Activated CD4-positive, CD25-positive, alpha-beta regulatory T cell treated with anti-CD3 and anti-CD28 coated beads, Interleukin-2, amount 50 U/mL, for 24 hours (primary cell): ENCODE results near the gene PRKAR2B.
"Not testable (repeated sequence)": the region's sequence is repeated elsewhere in the genome, so short reads cannot be mapped to it uniquely, and the experiment has no call there.

Experiments
- ATAC-seq, 2 donors: fragments of 150-1000 bp; cut with Tn5 transposase; one replicate each; pipeline ENCODE4 v1.10.0; 2021; ENCODE audit warnings: mild to moderate bottlenecking in 1 of 2, moderate library complexity in 1 of 2

Gene PRKAR2B

DNA sequence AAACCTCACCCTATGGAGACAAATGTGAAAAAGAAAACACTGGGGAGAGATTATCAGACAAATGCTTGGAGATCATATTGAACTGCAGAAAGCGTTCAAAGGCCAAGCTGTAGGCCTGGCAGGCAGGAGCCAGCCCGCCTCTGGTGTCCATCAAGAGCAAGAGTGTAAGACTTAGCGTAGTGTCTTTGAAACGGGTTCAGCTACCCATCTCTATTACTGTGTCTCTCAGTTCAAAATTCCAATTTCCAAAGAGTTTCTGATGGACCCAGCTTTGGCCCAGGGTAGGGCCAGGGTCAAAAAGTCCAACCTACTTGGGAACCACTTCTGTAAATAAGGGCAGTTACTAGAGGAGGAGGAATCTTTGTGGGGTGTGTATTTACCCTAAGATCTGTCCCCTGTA is 78.9 kb downstream of the PRKAR2B start:
- no peak for ATAC-seq

GRCh38 chr7:107125475-107125874 is 81.0 kb downstream of the PRKAR2B start:
- ATAC-seq, result no peak

DNA sequence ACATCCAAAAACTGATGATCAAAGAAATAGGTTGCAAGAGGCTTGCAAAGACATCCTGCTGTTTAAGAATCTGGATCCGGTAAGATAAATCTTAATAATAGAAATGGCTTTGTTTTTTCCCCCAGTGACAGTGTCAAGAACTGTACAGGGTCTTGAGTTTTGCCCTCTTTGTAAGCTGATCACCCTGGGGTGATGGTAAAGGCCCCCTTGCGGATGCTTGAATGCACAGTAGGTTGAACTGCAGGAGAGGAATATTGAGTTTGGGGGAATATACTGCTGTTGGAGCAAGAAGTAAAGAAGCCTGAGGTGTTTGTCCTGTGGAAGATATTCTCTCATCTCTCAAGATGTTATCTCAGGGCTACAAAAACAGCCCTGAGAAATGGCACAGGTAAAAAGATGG is 83.7 kb downstream of the PRKAR2B start:
- no peak for ATAC-seq

- no peak for ATAC-seq
These were observed 84.2 kb downstream of the PRKAR2B start for GRCh38 chr7:107128748-107129147.

- ATAC-seq, result no peak
These were observed 86.1 kb downstream of the PRKAR2B start for GRCh38 chr7:107130487-107131220.

DNA sequence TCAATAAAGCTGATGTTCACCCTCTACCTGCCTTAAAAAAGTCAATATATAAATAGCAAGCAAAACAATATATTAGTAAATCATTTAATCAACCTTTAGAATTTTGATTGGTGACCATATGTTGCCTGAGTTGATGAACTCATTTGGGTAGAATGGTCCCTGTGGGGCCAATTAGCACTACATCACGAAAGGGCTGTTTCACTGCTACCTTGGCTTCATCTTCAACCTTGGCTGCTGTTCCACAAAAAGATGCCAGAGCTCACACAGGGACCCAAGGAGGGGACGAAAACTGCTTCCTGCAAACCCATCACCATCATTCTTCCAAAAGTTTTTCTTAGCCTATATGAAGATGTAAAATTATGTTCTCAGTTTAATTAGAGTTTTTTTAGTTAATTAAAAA is 88.9 kb downstream of the PRKAR2B start:
- no peak for ATAC-seq

DNA sequence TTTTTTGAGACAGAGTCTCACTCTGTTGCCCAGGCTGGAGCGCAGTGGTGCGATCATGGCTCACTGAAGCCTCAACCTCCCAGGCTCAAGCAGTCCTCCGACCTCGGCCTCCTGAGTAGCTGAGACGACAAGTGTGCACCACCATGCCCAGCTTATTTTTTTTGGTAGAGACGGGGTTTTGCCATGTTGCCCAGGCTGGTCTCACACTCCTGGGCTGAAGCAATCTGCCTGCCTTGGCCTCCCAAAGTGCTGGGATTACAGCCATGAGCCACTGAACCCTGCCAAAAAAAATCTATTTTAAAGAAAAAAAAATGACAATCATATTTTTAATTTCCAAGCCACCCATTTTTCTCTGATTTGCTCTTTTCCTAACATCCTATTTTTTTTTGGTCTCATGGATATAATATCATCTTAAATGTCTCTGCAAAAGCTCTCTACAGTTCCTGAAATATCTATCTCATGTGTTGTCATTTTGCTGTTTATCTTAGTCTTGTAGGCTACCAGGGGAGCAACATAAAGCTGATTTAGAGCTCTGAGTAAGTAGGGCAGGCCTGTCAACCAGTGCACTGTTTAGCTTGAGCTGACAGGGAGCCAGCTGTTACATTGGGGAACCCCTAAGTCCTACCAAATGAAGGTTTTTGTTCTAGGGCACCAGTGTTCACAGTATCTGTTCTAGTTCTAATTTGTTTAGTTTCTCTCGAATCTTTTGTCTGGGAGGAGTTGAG is 94.4 kb downstream of the PRKAR2B start:
- ATAC-seq, result no peak

DNA sequence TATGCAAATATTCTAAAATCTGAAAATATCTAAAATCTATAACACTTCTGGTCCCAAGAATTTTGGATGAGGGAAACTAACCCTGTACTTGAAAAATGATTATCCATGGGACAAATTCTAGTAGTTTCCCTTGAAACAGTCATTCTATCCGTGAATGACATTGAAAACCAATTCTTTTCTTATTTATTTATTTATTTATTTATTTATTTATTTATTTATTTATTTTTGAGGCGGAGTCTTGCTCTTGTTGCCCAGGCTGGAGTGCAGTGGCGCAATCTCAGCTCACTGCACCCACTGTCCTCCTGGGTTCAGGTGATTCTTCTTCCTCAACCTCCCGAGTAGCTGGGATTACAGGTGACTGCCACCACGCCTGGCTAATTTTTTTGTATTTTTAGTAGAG is 99.4 kb downstream of the PRKAR2B start:
- ATAC-seq, result not testable (repeated sequence)

DNA sequence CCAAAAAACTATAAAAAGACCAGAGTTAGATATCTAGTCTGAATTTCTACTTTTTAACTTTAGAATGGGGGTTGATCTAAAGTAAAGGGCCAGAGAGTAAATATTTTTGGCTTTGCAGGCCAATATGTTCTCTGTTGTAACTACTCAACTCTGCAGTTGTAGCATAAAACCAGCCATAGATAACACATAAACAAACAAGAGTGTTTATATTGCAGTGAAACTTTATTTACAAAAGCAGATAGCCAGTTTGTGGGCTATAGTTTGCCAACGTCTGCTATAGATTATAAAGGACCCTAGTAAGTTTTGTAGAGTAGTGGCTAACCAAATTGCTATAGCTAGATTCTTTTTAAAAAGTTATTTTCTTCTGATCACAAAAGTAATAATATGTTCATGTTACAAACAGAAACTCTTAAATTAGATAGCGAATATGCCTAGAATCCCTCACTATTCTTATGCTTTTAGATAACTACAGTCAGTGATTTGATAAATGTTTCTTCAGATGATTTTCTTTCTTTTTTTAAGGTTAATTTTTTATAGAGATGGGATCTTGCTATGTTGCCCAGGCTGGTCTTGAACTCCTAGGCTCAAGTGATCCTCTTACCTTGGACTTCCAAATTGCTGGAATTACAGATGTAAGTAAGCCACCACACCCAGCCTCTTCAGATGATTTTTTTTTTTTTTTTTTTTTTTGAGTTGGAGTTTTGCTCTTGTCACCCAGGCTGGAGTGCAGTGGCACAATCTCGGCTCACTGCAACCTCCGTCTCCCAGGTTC is 100.7 kb downstream of the PRKAR2B start:
- no peak for ATAC-seq

DNA sequence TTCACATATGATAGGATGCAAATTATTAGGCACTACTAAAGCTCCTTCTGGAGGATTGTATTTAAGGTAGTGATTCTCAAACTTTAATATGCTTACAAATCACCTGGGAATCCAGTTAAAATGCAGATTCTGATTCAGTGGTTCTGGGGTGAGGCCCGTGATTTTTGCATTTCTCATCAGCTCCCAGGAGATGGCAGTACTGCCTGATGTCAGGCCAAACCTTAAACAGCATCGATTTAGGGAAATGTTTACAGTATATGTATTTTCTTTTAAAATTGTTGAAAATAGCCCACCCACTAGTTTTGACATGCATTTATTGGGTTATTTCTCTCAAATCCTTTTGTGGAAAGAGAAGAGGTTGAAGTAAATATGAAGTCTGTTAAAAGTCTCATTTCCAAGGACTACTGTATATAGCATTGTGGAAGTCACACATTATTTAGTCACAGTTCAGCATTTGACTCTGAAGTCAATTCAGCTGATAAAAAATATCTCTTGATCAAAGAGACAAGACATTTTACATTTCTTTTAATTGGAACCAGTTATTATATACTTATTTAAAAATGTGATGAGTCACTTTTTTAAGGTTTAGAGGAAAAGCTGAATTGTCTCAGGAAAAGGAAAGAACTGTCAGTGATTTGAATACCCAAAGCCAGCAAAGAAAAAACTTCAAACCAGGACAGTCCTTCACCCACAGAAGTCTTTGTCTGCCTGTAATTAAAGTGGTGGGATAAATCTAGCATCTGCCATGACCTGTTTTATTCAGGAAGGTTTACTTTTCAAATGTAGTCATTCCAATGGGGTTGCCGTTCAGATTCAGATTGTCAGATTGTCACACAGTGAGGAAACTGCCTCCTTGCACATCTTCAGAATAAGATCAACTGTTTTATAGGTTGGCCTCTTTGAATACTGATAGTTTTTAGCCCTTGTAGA is 103.2 kb downstream of the PRKAR2B start:
- ATAC-seq, result peak in 1 of 2 donors; percentile 67

DNA sequence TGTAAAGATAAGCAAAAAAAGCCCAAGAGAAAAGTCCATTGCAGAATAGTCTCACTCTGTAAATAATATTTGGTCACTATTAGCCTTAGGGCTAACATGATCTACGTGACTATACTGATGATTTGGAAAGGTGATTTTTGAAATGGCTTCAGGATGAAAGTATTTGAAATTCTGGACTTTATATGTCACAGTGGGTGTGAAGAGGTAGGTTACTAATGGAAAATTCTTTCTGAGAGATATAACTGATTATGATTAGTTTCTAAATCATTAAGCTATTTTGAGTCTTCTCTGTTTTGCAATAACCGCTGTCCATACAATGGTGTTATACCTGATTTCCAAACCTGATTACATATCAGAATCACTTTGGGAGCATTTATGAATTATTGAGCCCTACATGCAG is 104.2 kb downstream of the PRKAR2B start:
- ATAC-seq, result no peak

- ATAC-seq, result no peak
These were observed 105.4 kb downstream of the PRKAR2B start for GRCh38 chr7:107149863-107150262.

GRCh38 chr7:107150375-107151073 is 106.0 kb downstream of the PRKAR2B start:
- ATAC-seq, result peak in 1 of 2 donors; percentile 71

GRCh38 chr7:107151538-107151937 is 107.0 kb downstream of the PRKAR2B start:
- no peak for ATAC-seq

- ATAC-seq, result peak in 1 of 2 donors; percentile 30
These were observed 107.5 kb downstream of the PRKAR2B start for GRCh38 chr7:107152011-107152410.

- ATAC-seq, result no peak
These were observed 110.3 kb downstream of the PRKAR2B start for GRCh38 chr7:107154826-107155225.

DNA sequence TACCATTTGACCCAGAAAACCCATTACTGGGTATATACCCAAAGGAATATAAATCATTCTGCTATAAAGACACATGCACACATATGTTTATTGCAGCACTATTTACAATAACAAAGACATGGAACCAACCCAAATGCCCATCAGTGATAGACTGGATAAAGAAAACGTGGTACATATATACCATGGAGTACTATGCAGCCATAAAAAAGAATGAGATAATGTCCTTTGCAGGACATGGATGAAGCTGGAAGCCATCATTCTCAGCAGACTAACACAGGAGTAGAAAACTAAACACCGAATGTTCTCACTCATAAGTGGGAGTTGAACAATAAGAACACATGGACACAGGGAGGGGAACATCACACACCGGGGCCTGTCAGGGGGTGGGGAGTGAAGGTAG is 111.2 kb downstream of the PRKAR2B start:
- not testable (repeated sequence) for ATAC-seq

GRCh38 chr7:107157091-107157490 is 112.6 kb downstream of the PRKAR2B start:
- no peak for ATAC-seq

- no peak for ATAC-seq
These were observed 113.5 kb downstream of the PRKAR2B start for GRCh38 chr7:107158028-107158427.

- no peak for ATAC-seq
These were observed 115.9 kb downstream of the PRKAR2B start for GRCh38 chr7:107160389-107160788.

DNA sequence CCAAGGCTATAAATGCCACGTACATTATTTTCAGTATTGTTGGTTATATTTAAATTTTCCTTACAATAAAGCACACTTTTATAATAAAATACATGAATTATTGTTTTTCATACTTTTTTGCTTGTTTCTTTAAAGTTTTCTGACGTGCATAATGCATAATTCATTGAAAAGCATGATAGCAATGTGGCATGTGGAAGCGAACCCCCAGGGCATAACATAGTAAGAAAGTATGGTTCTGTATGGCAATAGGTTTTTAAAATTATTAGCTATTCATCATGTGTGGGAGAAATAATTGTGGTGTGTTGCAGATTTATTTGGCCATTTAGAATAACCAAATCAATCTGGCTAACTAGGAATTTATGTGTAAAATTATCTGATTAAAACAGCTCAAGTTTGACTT is 116.9 kb downstream of the PRKAR2B start:
- ATAC-seq, result no peak

- ATAC-seq, result no peak
These were observed 118.0 kb downstream of the PRKAR2B start for GRCh38 chr7:107162475-107162874.
